Camera-type eye (tissue), 1 donor: ENCODE results near the gene HSFX2. TPM values are rescaled to one million over a fixed set of nuclear protein-coding genes. Genes with fewer than 3 reads are reported as not detected.

Experiments used
- total RNA-seq: library from RNA; depleted of rRNA; stranded (reverse); fragments of >200 nt; gene quantifications from one replicate; pipeline ENCODE4 v1.2.3, GENCODE V29; 2014

HSFX2 gene, protein sequence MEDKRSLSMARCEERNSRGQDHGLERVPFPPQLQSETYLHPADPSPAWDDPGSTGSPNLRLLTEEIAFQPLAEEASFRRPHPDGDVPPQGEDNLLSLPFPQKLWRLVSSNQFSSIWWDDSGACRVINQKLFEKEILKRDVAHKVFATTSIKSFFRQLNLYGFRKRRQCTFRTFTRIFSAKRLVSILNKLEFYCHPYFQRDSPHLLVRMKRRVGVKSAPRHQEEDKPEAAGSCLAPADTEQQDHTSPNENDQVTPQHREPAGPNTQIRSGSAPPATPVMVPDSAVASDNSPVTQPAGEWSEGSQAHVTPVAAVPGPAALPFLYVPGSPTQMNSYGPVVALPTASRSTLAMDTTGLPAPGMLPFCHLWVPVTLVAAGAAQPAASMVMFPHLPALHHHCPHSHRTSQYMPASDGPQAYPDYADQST
- total RNA-seq = not detected

DNA sequence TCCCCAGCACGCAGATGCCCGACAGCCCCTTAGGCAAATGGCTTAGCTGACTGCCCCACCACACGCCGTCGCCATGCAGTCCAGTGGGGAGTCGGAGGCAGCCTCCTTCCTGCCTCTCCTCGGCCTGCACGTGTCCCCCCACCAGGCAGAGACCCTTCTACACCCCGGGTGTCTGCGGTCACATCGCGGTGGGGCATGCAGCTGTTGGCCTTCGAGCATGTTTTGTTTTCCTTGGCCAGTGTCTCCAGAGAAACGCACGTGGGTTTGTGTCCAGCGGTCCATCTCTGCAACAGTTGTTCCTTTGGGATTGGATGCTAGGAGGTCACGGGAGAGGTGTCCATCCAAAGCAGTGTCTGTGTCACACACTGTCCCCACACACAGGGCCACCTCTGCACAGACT lies at the start of gene HSFX2:
Gene HSFX2, minus strand, starts transcription at position 101 of the 400 bp plus-strand sequence. CDS start 614 bp downstream, outside the sequence.

DNA sequence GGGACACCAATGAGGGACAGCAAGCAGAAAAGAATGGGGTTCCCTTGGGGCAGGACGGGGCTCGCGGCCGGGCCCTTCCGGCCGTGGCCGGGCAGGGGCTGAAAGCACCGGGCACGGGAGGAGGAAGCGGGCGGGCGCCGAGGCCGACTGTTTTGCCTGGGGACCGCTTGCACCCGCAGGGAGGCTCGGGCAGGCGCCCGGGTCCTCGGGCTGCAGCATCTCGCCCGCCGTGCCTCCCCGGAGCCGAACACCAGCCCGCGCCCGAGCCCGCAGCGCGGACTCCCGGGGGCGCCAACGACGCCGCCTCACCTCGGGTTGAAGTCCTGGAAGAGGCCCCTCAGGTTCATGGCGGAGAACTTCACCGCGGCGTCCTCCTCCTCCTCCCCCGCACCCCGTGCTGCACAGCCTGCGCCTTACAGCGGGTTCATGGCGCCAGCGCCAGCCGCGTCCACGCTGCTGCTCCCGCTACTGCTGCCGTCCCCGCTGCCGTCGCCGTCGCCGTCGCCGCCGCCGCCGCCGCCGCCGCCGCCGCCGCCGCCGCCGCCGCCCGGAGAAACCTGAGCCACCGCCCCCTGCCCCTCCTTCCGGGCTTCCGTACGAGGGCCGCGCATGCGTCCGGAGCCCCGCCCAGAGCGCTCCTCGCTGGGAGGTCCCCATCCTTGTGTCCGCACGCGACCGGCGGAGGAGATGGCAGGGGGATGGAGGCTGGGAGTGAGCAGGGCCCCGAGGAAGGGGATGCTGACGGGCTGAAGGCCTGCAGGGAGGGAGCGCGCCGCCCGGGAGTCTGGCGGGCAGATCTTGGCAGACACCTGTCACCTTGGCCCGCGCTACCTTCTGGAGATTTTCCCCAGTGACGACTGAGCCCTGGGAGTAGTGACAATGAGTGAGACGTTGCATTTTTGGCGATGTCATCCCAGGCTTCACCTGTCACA lies 36.4 kb upstream of the HSFX2 start, which contains the start of gene TMEM185A:
Gene TMEM185A, minus strand, starts transcription at position 559 of the 932 bp plus-strand sequence. Its CDS starts 212 bp downstream, at position 347.

DNA sequence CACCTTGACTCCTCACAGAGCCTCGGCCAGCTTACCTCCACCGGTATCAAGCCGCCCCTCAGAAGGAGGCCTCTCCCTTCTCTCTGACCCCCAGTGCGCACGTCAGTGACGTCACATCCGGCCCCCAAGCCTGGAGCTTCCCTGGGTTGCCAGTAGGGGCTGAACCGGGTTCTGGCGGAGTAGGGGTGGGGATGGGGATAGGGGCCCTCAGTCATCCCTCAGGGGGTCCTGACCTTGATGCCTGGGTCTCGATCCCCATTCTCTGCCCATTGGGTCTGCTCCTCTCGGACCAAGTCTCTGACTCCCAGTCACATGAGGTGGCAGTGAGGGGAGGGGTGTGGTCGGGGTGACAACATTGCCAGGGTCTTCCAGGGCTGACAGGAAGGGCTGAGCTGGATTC lies 7.8 kb downstream of the HSFX2 start, which contains the start of gene MAGEA9B:
Gene MAGEA9B, minus strand, starts transcription at position 101 of the 400 bp plus-strand sequence. CDS start 4,280 bp downstream, outside the sequence.

DNA sequence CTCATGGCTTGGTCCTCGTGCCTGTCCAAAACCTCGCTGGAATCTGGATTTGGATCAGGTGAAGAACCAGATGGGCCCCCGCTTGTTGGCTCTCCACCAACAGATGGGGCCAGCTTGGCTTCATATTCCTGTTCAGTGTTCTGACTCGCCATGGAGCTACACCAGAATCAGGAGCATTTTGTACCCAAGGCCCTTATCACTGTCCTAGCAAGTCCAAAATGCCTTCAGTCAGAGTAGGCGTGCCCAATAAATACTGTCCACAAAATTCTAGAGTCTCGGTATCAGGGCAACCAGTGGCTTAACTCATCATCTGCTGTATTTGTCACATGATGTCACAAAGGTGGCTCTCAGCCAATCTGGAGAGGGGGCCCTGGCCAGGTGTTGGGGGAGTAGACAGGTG lies 45.4 kb downstream of the HSFX2 start, which contains the start of gene HSFX3:
Gene HSFX3, minus strand, starts transcription at position 224 of the 400 bp plus-strand sequence. Its CDS starts 72 bp downstream, at position 152.

Other genes starting within 250 kb of the HSFX2 start
- 59.9 TPM for gene IDS, start 90.0 kb downstream of the HSFX2 start, total RNA-seq
- gene EOLA1, start 54.3 kb downstream of the HSFX2 start, total RNA-seq = 14.3 TPM
- not detected for gene HSFX3, start 45.4 kb downstream of the HSFX2 start, total RNA-seq
- not detected for gene MAGEA9B, start 7.9 kb downstream of the HSFX2 start, total RNA-seq
- gene TMEM185A, start 36.5 kb upstream of the HSFX2 start, total RNA-seq = 35.7 TPM
- gene MAGEA11, start 116.7 kb upstream of the HSFX2 start, total RNA-seq = 0.77 TPM
- 3.4 TPM for gene HSFX1, start 178.8 kb upstream of the HSFX2 start, total RNA-seq
- not detected for gene MAGEA9, start 186.6 kb upstream of the HSFX2 start, total RNA-seq